H9 (cell line): ENCODE results near the gene PEX5L. TPM values are rescaled to one million over a fixed set of nuclear protein-coding genes. Genes with fewer than 3 reads are reported as not detected.

Source experiments
- DNase-seq: peaks from one replicate; pipeline ENCODE4 v3.0.0-alpha.2; 2017
- H2AFZ ChIP-seq: one replicate; pipeline ENCODE4 v1.6.1; 2013; ENCODE audit warnings: mild to moderate bottlenecking, low read length, control low read depth, moderate library complexity
- H2AK5ac ChIP-seq: 2 replicates; pipeline ENCODE4 v1.6.1; 2013; ENCODE audit warnings: low read length, control low read depth, mixed read lengths; ENCODE audit not compliant: insufficient read length
- H2BK120ac ChIP-seq: one replicate; pipeline ENCODE4 v1.6.1; 2013; ENCODE audit warnings: low read depth, mild to moderate bottlenecking, low read length, control low read depth, inconsistent platforms; ENCODE audit not compliant: poor library complexity, severe bottlenecking
- H2BK12ac ChIP-seq: 2 replicates; pipeline ENCODE4 v1.6.1; 2013; ENCODE audit warnings: low read length, control low read depth, mixed read lengths, low read depth; ENCODE audit not compliant: insufficient read length
- H2BK15ac ChIP-seq: 2 replicates; pipeline ENCODE4 v1.6.1; 2013; ENCODE audit warnings: low read depth, low read length, control low read depth
- H2BK20ac ChIP-seq: one replicate; pipeline ENCODE4 v1.6.1; 2013; ENCODE audit warnings: low read depth, mild to moderate bottlenecking, low read length, control low read depth, inconsistent platforms; ENCODE audit not compliant: poor library complexity, severe bottlenecking
- H2BK5ac ChIP-seq: 2 replicates; pipeline ENCODE4 v1.6.1; 2013; ENCODE audit warnings: low read length, control low read depth, mixed read lengths; ENCODE audit not compliant: insufficient read length
- H3K14ac ChIP-seq: 2 replicates; pipeline ENCODE4 v1.6.1; 2013; ENCODE audit warnings: low read length, control low read depth; ENCODE audit not compliant: insufficient read depth
- H3K18ac ChIP-seq: 2 replicates; pipeline ENCODE4 v1.6.1; 2013; ENCODE audit warnings: low read depth, mild to moderate bottlenecking, mixed read lengths, low read length, control low read depth; ENCODE audit not compliant: insufficient read length
- H3K23ac ChIP-seq: 2 replicates; pipeline ENCODE4 v1.6.1; 2013; ENCODE audit warnings: low read length, control low read depth, mixed read lengths, low read depth; ENCODE audit not compliant: insufficient read length
- H3K23me2 ChIP-seq: 2 replicates; pipeline ENCODE4 v1.6.1; 2013; ENCODE audit warnings: low read depth, mild to moderate bottlenecking, mixed read lengths, low read length, control low read depth; ENCODE audit not compliant: insufficient read length, poor library complexity, severe bottlenecking
- H3K27ac ChIP-seq: 2 replicates; pipeline ENCODE4 v1.5.1; 2013; ENCODE audit warnings: low read length, control low read depth, mixed read lengths, low read depth; ENCODE audit not compliant: insufficient read length
- H3K27me3 ChIP-seq: 2 replicates; pipeline ENCODE4 v1.6.1; 2013; ENCODE audit warnings: low read length, control low read depth, inconsistent platforms; ENCODE audit not compliant: insufficient read depth
- H3K4ac ChIP-seq: 2 replicates; pipeline ENCODE4 v1.6.1; 2013; ENCODE audit warnings: low read depth, mild to moderate bottlenecking, control low read depth, inconsistent platforms, low read length, moderate library complexity
- H3K4me1 ChIP-seq: 2 replicates; pipeline ENCODE4 v1.6.1; 2013; ENCODE audit warnings: low read length, control low read depth, inconsistent platforms; ENCODE audit not compliant: insufficient read depth
- H3K4me2 ChIP-seq: 2 replicates; pipeline ENCODE4 v1.6.1; 2013; ENCODE audit warnings: low read length, control low read depth, mixed read lengths; ENCODE audit not compliant: insufficient read length, insufficient read depth
- H3K56ac ChIP-seq: 2 replicates; pipeline ENCODE4 v1.6.1; 2013; ENCODE audit warnings: low read depth, mild to moderate bottlenecking, mixed read lengths, low read length, control low read depth; ENCODE audit not compliant: insufficient read length
- H3K79me1 ChIP-seq: 2 replicates; pipeline ENCODE4 v1.6.1; 2013; ENCODE audit warnings: low read depth, mild to moderate bottlenecking, moderate library complexity, low read length, control low read depth, inconsistent platforms; ENCODE audit not compliant: insufficient read depth, poor library complexity, severe bottlenecking
- H3K79me2 ChIP-seq: 2 replicates; pipeline ENCODE4 v1.6.1; 2013; ENCODE audit warnings: low read length, control low read depth, inconsistent platforms; ENCODE audit not compliant: insufficient read depth
- H3K9ac ChIP-seq: 2 replicates; pipeline ENCODE4 v1.6.1; 2013; ENCODE audit warnings: low read length, control low read depth, mixed read lengths; ENCODE audit not compliant: insufficient read length; ENCODE audit errors: extremely low read depth
- H3K9me3 ChIP-seq: one replicate; pipeline ENCODE4 v1.6.1; 2013; ENCODE audit warnings: low read depth, low read length, inconsistent platforms; ENCODE audit not compliant: control insufficient read depth
- H3T11ph ChIP-seq: one replicate; pipeline ENCODE4 v1.6.1; 2013; ENCODE audit warnings: mild to moderate bottlenecking, low read length, control low read depth, inconsistent platforms
- H4K20me1 ChIP-seq: one replicate; pipeline ENCODE4 v1.6.1; 2013; ENCODE audit not compliant: control insufficient read depth, insufficient read length, insufficient read depth
- H4K5ac ChIP-seq: 2 replicates; pipeline ENCODE4 v1.6.1; 2013; ENCODE audit warnings: low read depth, mild to moderate bottlenecking, mixed read lengths, low read length, control low read depth; ENCODE audit not compliant: insufficient read length
- H4K8ac ChIP-seq: replicated peaks from 2 replicates; pipeline ENCODE4 v1.6.1; 2013; ENCODE audit warnings: low read length, control low read depth, mixed read lengths, low read depth; ENCODE audit not compliant: insufficient read length
- H4K91ac ChIP-seq: 2 replicates; pipeline ENCODE4 v1.6.1; 2013; ENCODE audit warnings: low read depth, mild to moderate bottlenecking, moderate library complexity, mixed read lengths, low read length, control low read depth; ENCODE audit not compliant: insufficient read length
- H3K27ac Mint-ChIP-seq, 3 experiments: 2 replicates in 2 of 3; 3 replicates in 1 of 3; pipeline ENCODE4 v1.8.0; 2020 to 2021; ENCODE audit warnings: mixed read lengths in 3 of 3, mild to moderate bottlenecking in 1 of 3, moderate library complexity in 1 of 3
- H3K27me3 Mint-ChIP-seq: 2 replicates; pipeline ENCODE4 v1.8.0; 2021; ENCODE audit warnings: low read depth, mild to moderate bottlenecking, moderate library complexity, mixed read lengths
- H3K36me3 Mint-ChIP-seq, 3 experiments: 2 replicates in 2 of 3; 3 replicates in 1 of 3; pipeline ENCODE4 v1.8.0; 2020 to 2021; ENCODE audit warnings: low read depth in 3 of 3, mixed read lengths in 3 of 3; ENCODE audit not compliant: insufficient read depth in 1 of 3
- H3K4me1 Mint-ChIP-seq, 2 experiments: 2 replicates each; pipeline ENCODE4 v1.8.0; 2020; ENCODE audit warnings: mixed read lengths in 2 of 2
- H3K4me3 Mint-ChIP-seq, 2 experiments: 2 replicates in 1 of 2; 3 replicates in 1 of 2; pipeline ENCODE4 v1.8.0; 2020 to 2021; ENCODE audit warnings: mild to moderate bottlenecking in 2 of 2, mixed read lengths in 2 of 2, moderate library complexity in 1 of 2
- H3K9me3 Mint-ChIP-seq, 2 experiments: 2 replicates in 1 of 2; 3 replicates in 1 of 2; pipeline ENCODE4 v1.8.0; 2020; ENCODE audit warnings: mild to moderate bottlenecking in 2 of 2, mixed read lengths in 2 of 2, moderate library complexity in 1 of 2
- total RNA-seq: library from RNA; stranded (reverse); gene quantifications from 2 replicates; pipeline ENCODE4 v1.2.1, GENCODE V29; 2021
- TF ChIP-seq, protein P1 (sequence below): fragments of 200-600 bp; sonication (generic); conservative IDR thresholded peaks from 3 replicates; pipeline ENCODE4 v1.8.0; 2021; ENCODE audit warnings: antibody characterized with exemption, mild to moderate bottlenecking

PEX5L gene
- total RNA-seq, 1 experiment from 2014 or later, result 0.85 TPM

- Histone ChIP-seq H3K79me2 (no peaks in the 10 kb centered on the region), H2BK12ac (no peak overlapping the region), H4K5ac (no peak overlapping the region), H3K79me1 (no peaks in the 10 kb centered on the region), H3K56ac (no peak overlapping the region), H3K23ac (no peak overlapping the region), H2AFZ (no peak overlapping the region), H4K20me1 (no peaks in the 10 kb centered on the region), H3K9ac (no peak overlapping the region), H2AK5ac (no peak overlapping the region), H3T11ph (no peak overlapping the region), H3K27ac (no peak overlapping the region), H3K27me3 (no peaks in the 10 kb centered on the region), H4K91ac (no peak overlapping the region), H3K18ac (no peak overlapping the region), H3K14ac (no peak overlapping the region), H4K8ac (no peak overlapping the region), H3K4me2 (no peak overlapping the region), H2BK15ac (no peak overlapping the region), H2BK5ac (no peak overlapping the region), H3K4me1 (no peaks in the 10 kb centered on the region), H3K4ac (no peak overlapping the region), H2BK20ac (no peak overlapping the region), H3K23me2 (no peaks in the 10 kb centered on the region), H2BK120ac (no peak overlapping the region), H3K9me3 (no peaks in the 10 kb centered on the region)
- H3K27me3 Mint-ChIP-seq, result no peaks in the 10 kb centered on the region
- no peaks in the 10 kb centered on the region for H3K9me3 Mint-ChIP-seq
- no peak for DNase-seq
- no peak overlapping the region for H3K27ac Mint-ChIP-seq
- H3K4me1 Mint-ChIP-seq, result 0 out of 4 replicates have a peak, but pooled peaks cover 0 to 2% of the 10 kb centered on the region in 2 experiments
- TF ChIP-seq, protein P1, sequence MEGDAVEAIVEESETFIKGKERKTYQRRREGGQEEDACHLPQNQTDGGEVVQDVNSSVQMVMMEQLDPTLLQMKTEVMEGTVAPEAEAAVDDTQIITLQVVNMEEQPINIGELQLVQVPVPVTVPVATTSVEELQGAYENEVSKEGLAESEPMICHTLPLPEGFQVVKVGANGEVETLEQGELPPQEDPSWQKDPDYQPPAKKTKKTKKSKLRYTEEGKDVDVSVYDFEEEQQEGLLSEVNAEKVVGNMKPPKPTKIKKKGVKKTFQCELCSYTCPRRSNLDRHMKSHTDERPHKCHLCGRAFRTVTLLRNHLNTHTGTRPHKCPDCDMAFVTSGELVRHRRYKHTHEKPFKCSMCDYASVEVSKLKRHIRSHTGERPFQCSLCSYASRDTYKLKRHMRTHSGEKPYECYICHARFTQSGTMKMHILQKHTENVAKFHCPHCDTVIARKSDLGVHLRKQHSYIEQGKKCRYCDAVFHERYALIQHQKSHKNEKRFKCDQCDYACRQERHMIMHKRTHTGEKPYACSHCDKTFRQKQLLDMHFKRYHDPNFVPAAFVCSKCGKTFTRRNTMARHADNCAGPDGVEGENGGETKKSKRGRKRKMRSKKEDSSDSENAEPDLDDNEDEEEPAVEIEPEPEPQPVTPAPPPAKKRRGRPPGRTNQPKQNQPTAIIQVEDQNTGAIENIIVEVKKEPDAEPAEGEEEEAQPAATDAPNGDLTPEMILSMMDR, result no peak
- no peaks in the 10 kb centered on the region for H3K36me3 Mint-ChIP-seq
- H3K4me3 Mint-ChIP-seq, result no peak overlapping the region
These were observed 141.4 kb downstream of the PEX5L start for GRCh38 chr3:179895330-179895729.
